AG09309 (cell line): Measurements from ENCODE around the gene EPB41L4B.
A peak's percentile ranks its signal among the peaks of the same experiment; 100 is the strongest.

Source experiments
- DNase-seq: peaks from one replicate; pipeline ENCODE4 v3.0.0-alpha.2; 2010; ENCODE audit warnings: low read depth
- H3K4me3 ChIP-seq: 2 replicates; pipeline ENCODE4 v1.5.1; 2011; ENCODE audit warnings: mild to moderate bottlenecking, low read depth, low read length, moderate library complexity; ENCODE audit not compliant: control insufficient read depth
- CTCF ChIP-seq: IDR thresholded peaks from 2 replicates; pipeline ENCODE4 v1.5.1; 2011; ENCODE audit warnings: mild to moderate bottlenecking, low read depth, low read length, inconsistent platforms; ENCODE audit not compliant: insufficient read depth, control insufficient read depth; ENCODE audit errors: missing control alignments

The EPB41L4B gene

GRCh38 chr9:109143881-109144562 is 176.8 kb downstream of the EPB41L4B start:
- no peak for DNase-seq
- no peak overlapping the region for H3K4me3 ChIP-seq
- TF ChIP-seq CTCF = peak; percentile 39

GRCh38 chr9:109141375-109141774 is 179.5 kb downstream of the EPB41L4B start:
- DNase-seq = no peak
- no peak for TF ChIP-seq CTCF
- no peak overlapping the region for H3K4me3 ChIP-seq

GRCh38 chr9:109139851-109140250 is 181.0 kb downstream of the EPB41L4B start:
- DNase-seq = no peak
- no peak overlapping the region for H3K4me3 ChIP-seq
- TF ChIP-seq CTCF = no peak

- no peak for TF ChIP-seq CTCF
- H3K4me3 ChIP-seq = no peak overlapping the region
These were observed 182.4 kb downstream of the EPB41L4B start for GRCh38 chr9:109138421-109138820.

GRCh38 chr9:109134167-109134578 is 186.7 kb downstream of the EPB41L4B start:
- no peak overlapping the region for H3K4me3 ChIP-seq
- no peak for DNase-seq
- no peak for TF ChIP-seq CTCF

More at GRCh38 chr9:109138421-109138820, 182.4 kb downstream of the EPB41L4B start:
- no peak for DNase-seq

GRCh38 chr9:109133533-109133932 is 187.3 kb downstream of the EPB41L4B start:
- no peak for DNase-seq
- no peak for TF ChIP-seq CTCF
- no peak overlapping the region for H3K4me3 ChIP-seq
